ENCODE measurements around the gene SYNE1.

DNA sequence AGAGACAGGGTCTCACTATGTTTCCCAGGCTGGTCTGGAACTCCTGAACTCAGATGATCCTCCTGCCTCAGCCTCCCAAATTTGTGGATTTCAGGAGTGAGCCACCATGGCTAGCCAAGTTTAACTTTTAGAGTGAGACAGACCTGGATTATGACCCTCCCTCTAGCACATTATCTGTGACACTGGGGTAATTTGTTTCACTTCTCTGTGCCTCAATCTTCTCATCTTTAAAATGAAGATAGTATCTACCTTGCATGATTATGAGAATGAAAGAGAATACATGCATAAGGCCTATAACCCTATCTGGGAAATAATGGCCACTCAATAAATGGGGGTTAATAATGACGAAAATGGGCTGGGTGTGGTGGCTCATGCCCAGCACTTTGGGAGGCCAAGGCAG is 373.6 kb downstream of the SYNE1 start:
- no peak for TF ChIP-seq GATA2 (IDR thresholded peaks at IDR 0.05; ENCODE audit: low read depth, low read length)
- TF ChIP-seq GATA3 (IDR thresholded peaks at IDR 0.05; ENCODE audit: low read depth, low read length): no peak

Measured in SH-SY5Y (cell line).